Amniotic stem cell (primary cell): ENCODE data around the gene PTCRA.
"Not testable (repeated sequence)": the region's sequence is repeated elsewhere in the genome, so short reads cannot be mapped to it uniquely, and the experiment has no call there.

Source experiments
- DNase-seq: peaks from one replicate; lab custom pipeline; 2025; lab: John Stamatoyannopoulos, UW

PTCRA gene, protein sequence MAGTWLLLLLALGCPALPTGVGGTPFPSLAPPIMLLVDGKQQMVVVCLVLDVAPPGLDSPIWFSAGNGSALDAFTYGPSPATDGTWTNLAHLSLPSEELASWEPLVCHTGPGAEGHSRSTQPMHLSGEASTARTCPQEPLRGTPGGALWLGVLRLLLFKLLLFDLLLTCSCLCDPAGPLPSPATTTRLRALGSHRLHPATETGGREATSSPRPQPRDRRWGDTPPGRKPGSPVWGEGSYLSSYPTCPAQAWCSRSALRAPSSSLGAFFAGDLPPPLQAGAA

GRCh38 chr6:42915732-42916131 lies at the start of gene PTCRA:
Gene PTCRA, plus strand, starts transcription at chr6:42916053. Its CDS starts 17 bp downstream, at chr6:42916070.
- no peak for DNase-seq

GRCh38 chr6:42870145-42870936 lies 45.5 kb upstream of the PTCRA start:
- no peak for DNase-seq

- DNase-seq, result no peak
Measured at GRCh38 chr6:42871711-42872110, 44.1 kb upstream of the PTCRA start.

- DNase-seq, result no peak
Measured at GRCh38 chr6:42873313-42873712, 42.5 kb upstream of the PTCRA start.

- no peak for DNase-seq
Measured at GRCh38 chr6:42877695-42878094, 38.2 kb upstream of the PTCRA start.

DNA sequence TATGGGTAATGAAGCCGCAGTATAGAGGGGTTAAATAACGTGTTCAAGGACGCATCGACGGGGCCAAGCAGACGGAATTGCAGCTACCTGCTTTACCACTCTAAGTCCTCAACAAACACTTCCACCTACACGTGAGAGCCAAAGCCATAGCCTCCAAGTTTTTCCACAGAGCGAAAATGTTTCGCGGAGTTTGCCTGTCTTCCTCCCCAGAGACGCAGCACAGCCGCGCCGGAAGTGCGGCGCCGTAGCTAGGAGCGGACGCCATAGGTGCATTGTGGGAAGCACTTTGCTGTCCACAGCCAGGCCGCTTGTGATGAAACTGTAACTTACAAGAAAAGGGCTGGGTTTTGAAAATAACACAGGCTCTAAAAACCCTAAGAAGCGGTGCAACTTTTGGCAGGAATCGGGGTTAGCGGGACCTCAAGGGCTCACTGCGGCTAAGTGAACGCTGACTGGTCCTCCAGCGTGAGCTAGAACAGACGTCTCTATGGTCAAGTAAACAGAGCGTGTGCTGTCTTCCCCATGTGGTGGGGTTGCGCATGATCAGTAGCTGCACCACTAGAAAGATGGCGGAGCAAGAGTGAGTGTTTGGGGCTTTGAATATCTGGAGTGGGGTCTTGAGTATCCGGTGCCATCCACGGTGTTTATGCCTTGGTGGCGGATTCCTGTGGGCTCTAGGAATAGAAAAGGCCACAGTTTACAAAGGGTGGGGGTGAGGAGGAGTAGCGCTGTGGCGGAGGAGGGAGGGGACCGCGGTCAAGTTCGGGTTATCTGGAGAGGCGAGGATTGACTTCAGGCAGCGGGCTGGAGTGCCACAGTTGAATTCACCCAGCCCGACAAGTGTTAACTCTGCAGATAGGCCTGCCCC lies 36.2 kb upstream of the PTCRA start, which contains the start of gene RPL7L1:
Gene RPL7L1 (plus strand): TSS at position 245 of the 868 bp plus-strand sequence. CDS start 295 bp downstream, at position 540.
- peak; percentile 77 for DNase-seq

DNA sequence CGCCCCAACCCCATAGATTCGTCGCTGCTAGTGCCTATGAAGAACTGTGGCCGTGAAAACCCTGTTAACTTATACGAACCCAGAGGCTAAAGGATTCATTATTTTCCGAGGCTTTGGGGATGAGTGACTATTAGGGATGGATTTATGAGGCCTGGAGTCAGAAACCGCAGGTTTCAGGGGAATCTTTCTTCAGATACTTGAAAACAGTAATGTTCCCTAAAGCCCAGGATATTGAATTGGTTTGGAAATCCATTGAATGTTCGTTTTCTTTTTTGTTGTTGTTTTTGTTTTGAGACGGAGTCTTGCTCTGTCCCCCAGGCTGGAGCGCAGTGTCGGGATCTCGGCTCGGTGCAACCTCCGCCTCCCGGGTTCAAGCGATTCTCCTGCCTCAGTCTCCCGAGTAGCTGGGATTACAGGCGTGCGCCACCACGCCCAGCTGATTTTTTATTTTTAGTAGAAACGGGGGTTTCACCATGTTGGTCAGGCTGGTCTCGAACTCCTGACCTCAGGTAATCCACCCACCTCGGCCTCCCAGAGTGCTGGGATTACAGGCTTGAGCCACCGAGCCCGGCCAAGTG lies 35.5 kb upstream of the PTCRA start:
- not testable (repeated sequence) for DNase-seq

DNA sequence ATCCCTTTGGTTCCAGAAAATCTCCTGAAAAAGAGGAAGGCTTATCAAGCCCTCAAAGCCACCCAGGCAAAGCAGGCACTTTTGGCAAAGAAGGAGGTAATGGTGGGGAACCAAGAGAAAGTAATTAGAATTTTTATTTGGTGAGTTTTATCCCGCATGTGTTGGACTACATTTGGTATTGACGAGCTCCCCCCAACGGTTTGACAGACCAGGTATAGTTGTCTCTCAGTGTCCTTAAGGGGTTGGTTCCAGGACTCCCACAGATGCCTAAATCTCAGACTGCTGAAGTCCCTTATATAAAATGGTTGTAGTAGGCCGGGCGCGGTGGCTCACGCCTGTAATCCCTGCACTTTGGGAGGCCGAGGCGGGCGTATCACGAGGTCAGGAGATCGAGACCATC lies 35.0 kb upstream of the PTCRA start:
- DNase-seq, result not testable (repeated sequence)

- DNase-seq, result no peak
Measured at GRCh38 chr6:42885702-42886101, 30.2 kb upstream of the PTCRA start.

GRCh38 chr6:42888201-42888600 lies 27.7 kb upstream of the PTCRA start:
- DNase-seq, result not testable (repeated sequence)

DNA sequence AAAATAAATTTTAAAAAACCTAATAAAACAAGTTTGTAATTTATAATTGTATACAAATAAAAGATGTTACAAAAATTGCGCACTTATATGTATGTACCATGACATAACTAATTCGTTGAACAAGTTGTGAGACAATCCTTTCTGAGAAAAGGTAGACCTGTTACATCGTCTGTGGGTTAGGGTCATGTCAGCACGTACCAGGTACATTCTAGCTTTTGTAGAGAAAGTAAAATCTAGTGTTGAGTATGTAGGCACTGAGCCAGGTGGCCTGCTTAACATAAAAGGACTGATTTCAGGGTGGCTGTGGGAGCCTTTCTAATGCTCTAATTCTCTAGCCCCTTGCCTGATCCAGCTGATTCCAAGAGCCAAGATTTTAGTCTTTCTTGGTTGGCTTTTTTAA lies 26.0 kb upstream of the PTCRA start:
- DNase-seq, result no peak

- peak; percentile 91 for DNase-seq
Measured at GRCh38 chr6:42890311-42891198, 25.3 kb upstream of the PTCRA start.

- DNase-seq, result no peak
Measured at GRCh38 chr6:42891199-42891722, 24.6 kb upstream of the PTCRA start.

DNA sequence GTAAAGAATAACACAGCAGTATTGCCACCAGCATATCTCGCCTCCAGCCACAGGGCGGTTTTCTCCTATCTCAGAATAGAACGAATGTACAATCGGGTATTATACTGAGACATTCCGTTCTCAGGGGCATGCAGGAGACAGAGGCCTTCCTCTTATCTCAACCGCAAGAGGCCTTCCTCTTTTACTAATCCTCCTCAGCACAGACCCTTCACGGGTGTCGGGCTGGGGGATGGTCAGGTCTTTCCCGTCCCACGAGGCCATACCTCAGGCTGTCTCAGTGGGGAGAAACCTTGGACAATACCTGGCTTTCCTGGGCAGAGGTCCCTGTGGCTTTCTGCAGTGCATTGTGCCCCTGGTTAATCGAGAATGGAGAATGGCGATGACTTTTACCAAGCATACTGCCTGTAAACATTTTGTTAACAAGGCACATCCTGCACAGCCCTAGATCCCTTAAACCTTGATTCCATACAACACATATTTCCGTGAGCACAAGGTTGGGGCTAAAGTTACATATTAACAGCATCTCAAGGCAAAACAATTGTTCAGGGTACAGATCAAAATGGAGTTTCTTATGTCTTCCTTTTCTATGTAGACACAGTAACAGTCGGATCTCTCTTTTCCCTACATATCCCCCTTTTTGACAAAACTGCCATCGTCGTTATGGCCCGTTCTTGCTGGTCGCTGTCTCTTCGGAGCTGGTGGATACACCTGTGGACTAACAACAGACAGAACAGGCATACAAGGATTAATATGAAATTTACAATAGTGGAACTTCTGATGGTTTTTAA lies 21.6 kb upstream of the PTCRA start:
- not testable (repeated sequence) for DNase-seq

- DNase-seq, result no peak
Measured at GRCh38 chr6:42896178-42896719, 19.6 kb upstream of the PTCRA start.

- DNase-seq, result peak; percentile 39
Measured at GRCh38 chr6:42898891-42899361, 16.9 kb upstream of the PTCRA start.

DNA sequence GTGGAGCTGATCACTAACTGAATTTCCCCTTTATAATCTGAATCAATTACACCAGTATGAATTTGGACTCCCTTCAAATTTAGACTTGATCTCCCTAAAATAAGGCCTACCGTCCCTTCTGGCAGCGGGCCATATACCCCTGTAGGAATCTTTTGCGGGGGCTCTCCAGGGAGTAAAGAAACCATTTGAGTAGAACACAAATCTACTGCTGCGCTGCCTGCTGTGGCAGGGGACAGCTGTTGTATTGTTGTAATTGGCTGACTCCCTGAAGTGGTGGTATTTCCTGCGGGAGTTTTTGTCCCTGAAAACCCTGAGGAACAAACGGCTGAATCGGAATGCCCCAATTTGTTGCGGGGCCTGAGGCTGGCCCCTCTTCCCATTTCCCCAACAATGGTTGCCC lies 16.0 kb upstream of the PTCRA start:
- no peak for DNase-seq

- peak; percentile 32 for DNase-seq
Measured at GRCh38 chr6:42901538-42901957, 14.3 kb upstream of the PTCRA start.
